GM21717 (cell line): ENCODE data around the gene FNDC7.
A peak's percentile ranks its signal among the peaks of the same experiment; 100 is the strongest.
"Not testable (repeated sequence)": the region's sequence is repeated elsewhere in the genome, so short reads cannot be mapped to it uniquely, and the experiment has no call there.

Experiments used
- ATAC-seq: cut with Tn5 transposase; IDR thresholded peaks from one replicate; pipeline ENCODE4 v1.9.1; 2021; ENCODE audit warnings: mild to moderate bottlenecking, moderate library complexity; ENCODE audit not compliant: unreplicated experiment

FNDC7 gene

DNA sequence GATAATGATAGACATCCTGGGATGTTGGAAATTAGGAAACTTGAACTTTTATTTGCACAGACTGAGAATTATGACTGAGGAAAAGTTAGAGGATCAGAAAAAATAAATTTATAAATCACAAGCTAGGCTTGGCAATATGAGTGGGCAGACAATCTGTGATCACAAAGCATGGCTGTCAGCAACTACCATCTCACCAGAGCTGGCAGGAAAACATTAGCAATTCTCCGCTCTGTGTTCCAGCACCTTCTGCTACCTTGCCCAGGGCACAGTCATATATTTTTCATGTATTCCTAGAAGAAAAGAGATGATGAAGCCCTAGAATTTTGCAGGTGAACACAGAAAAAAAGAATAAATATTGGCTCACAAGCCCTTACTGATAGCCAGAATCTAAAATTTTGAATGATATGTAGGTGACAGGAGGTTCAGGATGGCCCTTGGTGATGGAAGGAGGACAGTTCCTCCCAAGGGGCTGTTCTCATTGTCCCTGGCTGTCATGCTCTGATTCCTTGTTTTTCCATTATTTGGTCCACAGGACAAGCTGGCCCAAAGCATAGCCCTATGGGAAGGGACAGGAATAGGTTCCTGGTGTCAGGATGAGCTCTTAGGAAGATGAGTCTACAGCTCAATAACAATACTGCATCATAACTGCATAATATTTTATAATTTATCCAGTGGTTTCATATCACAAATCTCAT, 21.6 kb downstream of the FNDC7 start:
- ATAC-seq = no peak

- ATAC-seq = no peak
These were observed 29.5 kb downstream of the FNDC7 start for GRCh38 chr1:108742253-108742652.

- no peak for ATAC-seq
These were observed 33.3 kb downstream of the FNDC7 start for GRCh38 chr1:108745980-108746381.

DNA sequence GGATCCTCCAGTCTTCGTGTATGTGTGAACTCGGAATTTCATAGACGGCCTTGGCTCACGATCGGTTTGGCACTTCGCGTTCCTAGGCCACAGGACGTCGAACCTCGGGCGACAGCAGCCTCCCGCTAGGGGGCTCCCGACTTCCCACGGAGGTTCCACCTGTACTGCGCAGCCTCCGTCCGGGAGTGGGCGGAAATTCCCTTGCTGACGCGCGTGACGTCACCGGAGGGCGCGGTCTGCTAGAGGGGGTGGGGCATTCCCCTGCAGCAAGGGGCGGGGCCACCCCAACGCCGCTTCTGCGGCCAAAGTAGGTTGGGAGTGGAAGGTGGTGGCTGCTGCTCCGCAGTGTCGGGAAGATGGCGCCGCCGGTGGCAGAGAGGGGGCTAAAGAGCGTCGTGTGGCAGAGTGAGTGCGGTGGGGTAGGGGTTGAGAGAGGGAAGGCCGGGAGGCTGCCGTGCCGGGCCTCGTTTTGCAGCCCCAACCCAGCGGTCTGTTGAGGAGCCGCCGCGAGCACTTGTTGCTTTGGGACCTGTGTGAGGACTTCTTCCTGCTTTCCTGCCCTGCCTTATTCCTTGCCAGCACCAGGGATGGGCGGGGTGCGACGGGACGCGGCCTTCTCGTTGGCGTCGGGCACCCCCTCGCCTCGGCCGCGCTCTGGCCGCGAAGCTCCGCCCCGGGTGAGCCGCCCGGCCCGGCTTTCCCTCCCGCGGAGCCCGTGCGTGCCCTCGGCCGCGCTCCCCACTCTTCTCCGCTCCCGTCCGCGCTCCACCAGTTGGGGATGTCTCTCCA, 33.9 kb downstream of the FNDC7 start, which contains the start of gene STXBP3:
TSS of gene STXBP3 (plus strand) at position 293 of the 789 bp plus-strand sequence. CDS start at position 357, 64 bp downstream.
- ATAC-seq = peak; percentile 90

GRCh38 chr1:108747171-108747850, 34.6 kb downstream of the FNDC7 start:
- ATAC-seq = peak; percentile 38

DNA sequence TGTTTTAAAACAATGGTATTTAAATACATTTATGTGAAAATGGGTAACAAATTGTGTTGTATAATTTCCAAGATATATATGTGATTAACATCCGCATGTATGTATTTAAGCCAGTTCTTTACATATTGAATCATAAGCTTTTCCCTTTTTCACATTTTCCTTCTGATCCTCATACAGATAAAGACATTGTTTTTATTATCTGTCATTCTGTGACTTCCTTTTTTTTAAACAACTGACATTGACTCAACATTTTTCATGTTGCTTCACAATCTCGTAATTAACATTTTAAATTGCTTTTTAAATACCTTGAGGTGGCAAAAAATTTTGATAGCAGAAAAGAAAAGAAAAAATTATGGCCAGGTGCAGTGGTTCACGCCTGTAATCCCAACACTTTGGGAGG, 35.2 kb downstream of the FNDC7 start:
- no peak for ATAC-seq

GRCh38 chr1:108749081-108749480, 36.4 kb downstream of the FNDC7 start:
- no peak for ATAC-seq

GRCh38 chr1:108750476-108751181, 37.9 kb downstream of the FNDC7 start:
- no peak for ATAC-seq

DNA sequence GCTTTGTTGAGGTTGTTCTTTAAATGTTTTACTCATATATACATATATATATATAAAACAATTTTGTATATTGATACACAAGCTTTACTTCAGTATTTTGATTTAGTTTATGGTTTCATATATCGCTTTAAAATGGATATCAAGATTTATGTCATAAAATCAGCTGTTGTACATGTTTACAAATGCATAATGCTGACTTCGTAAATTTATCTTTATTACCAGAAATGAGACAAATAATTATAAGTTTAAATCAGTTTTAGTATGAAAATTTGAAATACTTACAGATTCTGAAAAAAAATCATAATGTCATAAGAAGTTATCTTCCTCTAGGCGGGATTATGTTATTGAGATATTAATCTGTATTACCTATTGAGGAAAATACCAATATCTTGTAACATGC, 40.7 kb downstream of the FNDC7 start:
- no peak for ATAC-seq

DNA sequence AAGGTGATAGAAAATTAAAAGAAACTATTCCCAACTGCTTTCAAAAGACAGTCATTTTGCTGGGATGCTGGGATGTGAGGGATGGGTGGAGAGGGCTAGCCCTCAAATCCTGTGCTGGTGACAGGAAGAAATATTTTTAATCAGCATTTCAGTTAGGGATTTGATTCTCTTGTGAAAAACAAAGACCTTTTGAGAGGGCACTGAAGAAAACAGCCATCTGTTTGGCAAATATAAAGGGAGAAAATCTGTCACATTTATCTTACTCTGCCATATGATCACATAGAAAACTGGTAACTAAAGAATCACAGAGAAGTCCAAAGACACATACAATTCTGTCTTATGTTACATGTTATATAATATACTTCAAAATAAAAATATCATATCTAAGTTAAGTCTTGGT, 46.1 kb downstream of the FNDC7 start:
- ATAC-seq = no peak

DNA sequence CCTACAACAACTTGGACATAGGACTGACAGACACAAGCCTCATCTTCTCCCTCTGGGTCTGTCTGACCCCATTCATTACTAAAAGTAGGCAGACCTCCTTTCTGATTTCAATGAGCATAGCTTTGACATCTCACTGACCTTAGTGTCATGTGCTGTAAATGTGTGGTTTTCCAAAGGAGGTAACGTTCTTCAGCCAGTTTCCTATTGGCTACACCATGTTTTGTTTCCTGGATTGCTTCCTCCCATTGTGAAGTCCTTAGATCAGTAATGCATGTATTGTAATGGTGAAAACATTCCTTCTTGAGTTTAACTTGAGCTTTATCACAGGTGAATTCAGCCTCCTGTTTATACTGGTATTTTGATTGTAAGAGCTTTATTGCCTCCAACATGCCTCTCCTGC, 54.4 kb downstream of the FNDC7 start:
- no peak for ATAC-seq

DNA sequence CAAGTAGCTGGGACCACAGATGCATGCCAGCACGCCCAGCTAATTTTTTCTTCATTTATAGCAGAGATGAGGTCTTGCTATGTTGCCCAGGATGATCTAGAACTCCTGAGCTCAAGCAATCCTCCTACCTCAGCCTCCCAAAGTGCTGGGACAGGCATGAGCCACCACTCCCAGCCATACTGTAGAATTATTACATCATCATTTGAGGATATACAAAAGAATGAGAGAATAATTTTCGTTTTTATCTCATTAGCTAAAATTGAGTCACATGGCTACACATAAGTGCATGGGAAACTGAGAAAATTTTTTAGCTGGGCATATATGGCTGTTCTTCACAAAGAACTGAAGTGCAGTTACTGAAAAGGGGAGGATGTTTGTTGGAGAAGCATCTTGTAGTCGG, 55.0 kb downstream of the FNDC7 start:
- ATAC-seq = no peak

DNA sequence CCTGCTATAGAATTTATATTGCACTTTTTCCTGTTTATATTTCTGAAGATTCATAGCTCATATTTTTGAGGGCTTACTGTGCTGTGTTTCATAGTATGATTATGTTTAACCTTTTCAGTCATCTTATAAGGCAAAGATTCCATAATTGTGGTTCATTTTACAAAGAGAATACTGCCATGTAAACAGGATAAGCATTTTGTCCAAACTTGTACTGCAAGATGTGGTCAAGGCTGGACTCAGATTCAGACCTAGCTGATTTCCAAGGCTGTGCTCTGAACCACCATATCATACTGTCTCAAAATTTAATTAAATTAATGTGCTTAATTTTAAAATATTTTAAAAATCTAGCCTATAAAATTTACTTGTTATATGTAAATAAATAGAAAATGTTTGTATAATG, 65.1 kb downstream of the FNDC7 start:
- no peak for ATAC-seq

GRCh38 chr1:108779455-108779854, 66.7 kb downstream of the FNDC7 start:
- no peak for ATAC-seq

GRCh38 chr1:108780937-108781574, 68.3 kb downstream of the FNDC7 start:
- ATAC-seq = no peak

DNA sequence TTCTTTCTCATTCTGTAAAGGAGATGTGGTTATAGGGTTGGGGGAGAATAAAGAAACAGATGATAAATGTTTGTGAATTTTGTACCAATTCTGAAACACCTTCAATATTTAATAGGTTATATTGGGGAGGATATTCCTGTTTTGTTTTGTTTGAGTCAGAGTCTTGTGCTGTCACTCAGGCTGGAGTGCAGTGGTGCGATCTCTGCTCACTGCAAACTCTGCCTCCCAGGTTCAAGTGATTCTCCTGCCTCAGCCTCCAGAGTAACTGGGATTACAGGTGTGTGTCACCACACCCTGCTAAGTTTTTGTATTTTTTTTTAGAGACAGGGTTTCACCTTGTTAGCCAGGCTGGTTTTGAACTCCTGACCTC, 68.9 kb downstream of the FNDC7 start:
- not testable (repeated sequence) for ATAC-seq

- ATAC-seq = no peak
These were observed 72.6 kb downstream of the FNDC7 start for GRCh38 chr1:108785264-108785663.

DNA sequence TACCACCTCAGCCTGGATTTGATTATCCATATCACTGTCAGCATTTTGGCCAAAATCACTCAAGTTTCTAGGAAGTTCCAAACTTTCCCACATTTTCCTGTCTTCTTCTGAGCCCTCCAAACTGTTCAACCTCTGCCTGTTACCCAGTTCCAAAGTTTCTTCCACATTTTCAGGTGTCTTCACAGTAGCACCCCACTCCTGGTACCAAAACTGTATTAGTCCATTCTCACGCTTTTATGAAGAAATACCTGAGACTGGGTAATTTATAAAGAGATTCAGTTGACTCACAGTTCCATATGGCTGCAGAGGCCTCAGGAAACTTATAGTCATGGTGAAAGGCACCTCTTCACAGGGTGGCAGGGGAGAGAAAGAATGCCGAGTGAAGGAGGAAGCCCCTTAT, 73.2 kb downstream of the FNDC7 start:
- ATAC-seq = no peak

DNA sequence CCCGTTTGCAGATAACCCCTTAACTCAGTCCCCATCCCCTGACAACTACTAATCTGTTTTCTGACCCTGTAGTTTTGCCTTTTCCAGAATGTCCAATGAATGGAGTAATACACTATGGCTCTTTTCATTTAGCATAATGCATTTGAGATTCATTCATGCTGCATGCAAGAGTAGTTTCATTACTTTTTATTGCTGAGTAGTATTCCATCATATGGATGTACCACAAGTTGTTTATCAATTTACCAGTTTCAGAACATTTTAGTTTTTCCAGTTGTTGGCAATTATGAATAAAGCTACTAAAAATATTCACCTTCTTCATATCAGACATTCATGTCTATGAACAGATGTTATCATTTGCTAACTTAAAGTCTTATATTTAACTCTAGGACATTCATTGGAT, 79.1 kb downstream of the FNDC7 start:
- ATAC-seq = no peak
